Endothelial cell of umbilical vein (primary cell): ENCODE measurements around the gene NF1. TPM values are rescaled to one million over a fixed set of nuclear protein-coding genes. Genes with fewer than 3 reads are reported as not detected.

Experiments used
- BruUV-seq: library from RNA; stranded (reverse); fragments of 400-500 nt; replicated peaks from 2 replicates; lab custom pipeline; 2021; lab: Mats Ljungman, UMichigan
- CTCF ChIA-PET: fragments of 300-600, 350-600 bp; sonication (Branson Sonifier 250); formaldehyde crosslinking; loops from one replicate; lab custom pipeline; 2021; ENCODE audit warnings: antibody characterized with exemption, inconsistent platforms; lab: Charles Lee
- POLR2A ChIA-PET: fragments of 300-600, 350-600 bp; sonication (Branson Sonifier 250); formaldehyde crosslinking; loops from one replicate; lab custom pipeline; 2021; ENCODE audit warnings: antibody characterized with exemption, inconsistent platforms; lab: Charles Lee
- DNase-seq: peaks from one replicate; pipeline ENCODE4 v3.0.0-alpha.2; 2011; ENCODE audit warnings: low read depth, low spot score
- FAIRE-seq: peaks from 2 replicates; lab custom pipeline; 2011; peaks lifted over from hg19 to GRCh38; lab: Jason Lieb, UNC
- H2AFZ ChIP-seq: 2 replicates; pipeline ENCODE4 v1.6.0; 2012; ENCODE audit warnings: low read depth, low read length, control low read depth, inconsistent platforms
- H3K27ac ChIP-seq: 2 replicates; pipeline ENCODE4 v1.5.1; 2011; ENCODE audit warnings: low read depth, mild to moderate bottlenecking, control low read depth, low read length, moderate library complexity; ENCODE audit not compliant: insufficient read depth
- H3K27me3 ChIP-seq, 2 experiments: 2 replicates each; pipeline versions ENCODE4 v1.6.0 to v1.6.1; 2011; ENCODE audit warnings: low read length in 2 of 2, mixed read lengths in 1 of 2; ENCODE audit not compliant: control insufficient read depth in 2 of 2, insufficient read depth in 2 of 2
- H3K36me3 ChIP-seq, 2 experiments: 2 replicates in 1 of 2; 3 replicates in 1 of 2; pipeline ENCODE4 v1.5.1; 2011; ENCODE audit warnings: low read length in 2 of 2, mild to moderate bottlenecking in 1 of 2, moderate library complexity in 1 of 2; ENCODE audit not compliant: control insufficient read depth in 2 of 2, insufficient read depth in 2 of 2; ENCODE audit errors: extremely low read depth in 1 of 2
- H3K4me1 ChIP-seq: 3 replicates; pipeline ENCODE4 v1.5.1; 2011; ENCODE audit warnings: mild to moderate bottlenecking, low read length; ENCODE audit not compliant: control insufficient read depth, insufficient read depth; ENCODE audit errors: extremely low read depth
- H3K4me2 ChIP-seq: 2 replicates; pipeline ENCODE4 v1.6.1; 2011; ENCODE audit warnings: low read length, control low read depth, mixed read lengths; ENCODE audit not compliant: insufficient read depth
- H3K4me3 ChIP-seq, 3 experiments: fragments of 200-600 bp in 1 of 3; sonication (generic), shearing (Covaris generic) in 1 of 3; replicated peaks in 1 of 3; 2 replicates each; pipeline ENCODE4 v1.5.1; 2011 to 2016; ENCODE audit warnings: control low read depth in 3 of 3, low read length in 3 of 3, mild to moderate bottlenecking in 2 of 3, inconsistent platforms in 1 of 3, low read depth in 1 of 3, moderate library complexity in 1 of 3; ENCODE audit not compliant: insufficient read depth in 1 of 3
- H3K79me2 ChIP-seq: 2 replicates; pipeline ENCODE4 v1.6.0; 2012; ENCODE audit warnings: low read length, inconsistent platforms; ENCODE audit not compliant: control insufficient read depth, insufficient read depth
- H3K9ac ChIP-seq: replicated peaks from 2 replicates; pipeline ENCODE3; 2011; ENCODE audit warnings: low read length, control low read depth; ENCODE audit not compliant: insufficient read depth; ENCODE audit errors: extremely low read depth
- H3K9me1 ChIP-seq: replicated peaks from 3 replicates; pipeline ENCODE4 v1.6.0; 2011; ENCODE audit warnings: mild to moderate bottlenecking, low read length; ENCODE audit not compliant: control insufficient read depth, insufficient read depth; ENCODE audit errors: extremely low read depth
- H3K9me3 ChIP-seq: replicated peaks from 2 replicates; pipeline ENCODE4 v1.5.1; 2012; ENCODE audit warnings: low read length, inconsistent platforms; ENCODE audit not compliant: control insufficient read depth, insufficient read depth
- H4K20me1 ChIP-seq: replicated peaks from 2 replicates; pipeline ENCODE3; 2011; ENCODE audit warnings: mild to moderate bottlenecking, low read length; ENCODE audit not compliant: control insufficient read depth, insufficient read depth; ENCODE audit errors: extremely low read depth
- EZH2 ChIP-seq: IDR thresholded peaks from 2 replicates; pipeline ENCODE4 v1.6.1; 2012; ENCODE audit warnings: borderline replicate concordance, low read depth, mild to moderate bottlenecking, moderate library complexity, low read length, inconsistent platforms; ENCODE audit not compliant: severe bottlenecking
- FOS ChIP-seq: IDR thresholded peaks from 2 replicates; pipeline ENCODE4 v1.6.1; 2011; ENCODE audit warnings: mild to moderate bottlenecking, low read length, moderate library complexity, borderline replicate concordance; ENCODE audit not compliant: insufficient read depth
- GATA2 ChIP-seq: IDR thresholded peaks from 2 replicates; pipeline ENCODE4 v1.7.0; 2011; ENCODE audit warnings: low read depth, mild to moderate bottlenecking, moderate library complexity, mixed read lengths, low read length; ENCODE audit not compliant: insufficient read length, insufficient read depth
- JUN ChIP-seq: IDR thresholded peaks from 2 replicates; pipeline ENCODE4 v1.6.1; 2011; ENCODE audit warnings: borderline replicate concordance, low read depth; ENCODE audit not compliant: insufficient read length, insufficient read depth
- MYC ChIP-seq: IDR thresholded peaks from one replicate; pipeline ENCODE4 v1.6.1; 2011; ENCODE audit warnings: mild to moderate bottlenecking, low read depth, low read length
- POLR2A ChIP-seq: IDR thresholded peaks from 2 replicates; pipeline ENCODE4 v1.6.1; 2012; ENCODE audit warnings: low read depth, mild to moderate bottlenecking, control low read depth, low read length
- POLR2AphosphoS5 ChIP-seq: IDR thresholded peaks from 2 replicates; pipeline ENCODE4 v1.6.1; 2012; ENCODE audit warnings: low read depth, mild to moderate bottlenecking, control low read depth, low read length, moderate library complexity; ENCODE audit not compliant: insufficient read depth
- dilution Hi-C: fragments of 300-500 bp; cut with MboI; formaldehyde crosslinking; loops from one replicate; pipeline ENCODE4 v1.15.0; 2019; ENCODE audit warnings: low sequenced_read_pairs; ENCODE audit not compliant: extremely low pct_ligation_motif_present
- intact Hi-C: fragments of 100-400 bp; cut with micrococcal nuclease; formaldehyde crosslinking; loops from one replicate; pipeline ENCODE4 v1.10.0; 2022
- polyA plus RNA-seq, 4 experiments: library from polyadenylated mRNA; depleted of rRNA in 3 of 4; stranded (reverse) in 3 of 4; unstranded in 1 of 4; fragments of >200 nt; gene quantifications; 2 replicates each; pipeline versions ENCODE4 v1.2.1 to v1.2.3, GENCODE V29; 2011 to 2012; ENCODE audit warnings: missing spikeins in 1 of 4
- total RNA-seq: library from RNA; stranded (reverse); gene quantifications from 2 replicates; pipeline ENCODE4 v1.2.3, GENCODE V29; 2021
- TF ChIP-seq, protein P1 (sequence below): IDR thresholded peaks from 2 replicates; pipeline ENCODE4 v1.6.1; 2011; ENCODE audit not compliant: insufficient read depth, insufficient read length
- TF ChIP-seq, protein P2 (sequence below), 2 donors: IDR thresholded peaks; 1 replicate in 1 of 2; 2 replicates in 1 of 2; pipeline ENCODE4 v1.5.1; 2011; ENCODE audit warnings: low read length in 2 of 2, mild to moderate bottlenecking in 2 of 2, moderate library complexity in 2 of 2, control low read depth in 1 of 2, inconsistent platforms in 1 of 2, low read depth in 1 of 2; ENCODE audit not compliant: insufficient read depth in 1 of 2; ENCODE audit errors: extremely low read depth in 1 of 2

NF1 gene
- total and polyA plus RNA-seq, 2 donors (not counting 3 experiments of a cell fraction or from before 2014, with no cell fraction given): 13.7 to 42.4 TPM

GRCh38 chr17:31318851-31319661 lies 224.3 kb downstream of the NF1 start:
- Histone ChIP-seq H3K4me2 (no peak overlapping the region), H3K9ac (no peak overlapping the region), H3K27ac (no peak overlapping the region), H3K9me1 (no peaks in the 10 kb centered on the region), H4K20me1 (no peaks in the 10 kb centered on the region), H3K36me3 (no peaks in the 10 kb centered on the region), H3K4me1 (peaks cover 18% of the 10 kb centered on the region), H2AFZ (no peak overlapping the region), H3K27me3 (no peaks in the 10 kb centered on the region), H3K79me2 (no peaks in the 10 kb centered on the region), H3K9me3 (no peaks in the 10 kb centered on the region), H3K4me3 (no peak overlapping the region)
- intact Hi-C loops: no loop called here
- TF ChIP-seq, protein P1, sequence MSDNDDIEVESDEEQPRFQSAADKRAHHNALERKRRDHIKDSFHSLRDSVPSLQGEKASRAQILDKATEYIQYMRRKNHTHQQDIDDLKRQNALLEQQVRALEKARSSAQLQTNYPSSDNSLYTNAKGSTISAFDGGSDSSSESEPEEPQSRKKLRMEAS: no peak
- TF ChIP-seq JUN (no peak), EZH2 (no peak), FOS (no peak), MYC (no peak), POLR2AphosphoS5 (no peak), GATA2 (no peak), POLR2A (no peak)
- TF ChIP-seq, protein P2, sequence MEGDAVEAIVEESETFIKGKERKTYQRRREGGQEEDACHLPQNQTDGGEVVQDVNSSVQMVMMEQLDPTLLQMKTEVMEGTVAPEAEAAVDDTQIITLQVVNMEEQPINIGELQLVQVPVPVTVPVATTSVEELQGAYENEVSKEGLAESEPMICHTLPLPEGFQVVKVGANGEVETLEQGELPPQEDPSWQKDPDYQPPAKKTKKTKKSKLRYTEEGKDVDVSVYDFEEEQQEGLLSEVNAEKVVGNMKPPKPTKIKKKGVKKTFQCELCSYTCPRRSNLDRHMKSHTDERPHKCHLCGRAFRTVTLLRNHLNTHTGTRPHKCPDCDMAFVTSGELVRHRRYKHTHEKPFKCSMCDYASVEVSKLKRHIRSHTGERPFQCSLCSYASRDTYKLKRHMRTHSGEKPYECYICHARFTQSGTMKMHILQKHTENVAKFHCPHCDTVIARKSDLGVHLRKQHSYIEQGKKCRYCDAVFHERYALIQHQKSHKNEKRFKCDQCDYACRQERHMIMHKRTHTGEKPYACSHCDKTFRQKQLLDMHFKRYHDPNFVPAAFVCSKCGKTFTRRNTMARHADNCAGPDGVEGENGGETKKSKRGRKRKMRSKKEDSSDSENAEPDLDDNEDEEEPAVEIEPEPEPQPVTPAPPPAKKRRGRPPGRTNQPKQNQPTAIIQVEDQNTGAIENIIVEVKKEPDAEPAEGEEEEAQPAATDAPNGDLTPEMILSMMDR (IDR thresholded peaks at IDR 0.05; ENCODE audit: extremely low read depth in 1 of 2, insufficient read depth in 1 of 2, low read depth in 1 of 2, low read length in 2 of 2): no peak
- POLR2A ChIA-PET: no interaction called here
- DNase-seq (no peak), FAIRE-seq (no peak)
- CTCF ChIA-PET: interaction anchor here (1.4 kb wide), 2 partner anchors 9 to 50 kb away, joined by 3 read pairs; no protein-coding TSS in a partner anchor
- dilution Hi-C loops: no loop called here
- no TSS peak for BruUV-seq
